Measurements from ENCODE around the gene CDH4.

Gene CDH4

GRCh38 chr20:61281286-61281795, 29.3 kb downstream of the CDH4 start:
- DNase-seq (ENCODE audit: low read depth, low spot score), result no peak

- no peak for DNase-seq (ENCODE audit: low read depth, low spot score)
These were observed 32.7 kb downstream of the CDH4 start for GRCh38 chr20:61284752-61285151.

GRCh38 chr20:61285152-61285645, 33.1 kb downstream of the CDH4 start:
- DNase-seq (ENCODE audit: low read depth, low spot score), result no peak

- DNase-seq (ENCODE audit: low read depth, low spot score), result no peak
These were observed 33.6 kb downstream of the CDH4 start for GRCh38 chr20:61285691-61286090.

- no peak for DNase-seq (ENCODE audit: low read depth, low spot score)
These were observed 35.7 kb downstream of the CDH4 start for GRCh38 chr20:61287583-61288275.

GRCh38 chr20:61288331-61288784, 36.3 kb downstream of the CDH4 start:
- DNase-seq (ENCODE audit: low read depth, low spot score), result no peak

- no peak for DNase-seq (ENCODE audit: low read depth, low spot score)
These were observed 37.1 kb downstream of the CDH4 start for GRCh38 chr20:61289166-61289565.

GRCh38 chr20:61290721-61291120, 38.7 kb downstream of the CDH4 start:
- DNase-seq (ENCODE audit: low read depth, low spot score), result no peak

- DNase-seq (ENCODE audit: low read depth, low spot score), result no peak
These were observed 39.2 kb downstream of the CDH4 start for GRCh38 chr20:61291166-61291829.

- no peak for DNase-seq (ENCODE audit: low read depth, low spot score)
These were observed 40.3 kb downstream of the CDH4 start for GRCh38 chr20:61292391-61292790.

- no peak for DNase-seq (ENCODE audit: low read depth, low spot score)
These were observed 41.0 kb downstream of the CDH4 start for GRCh38 chr20:61292821-61293612.

- no peak for DNase-seq (ENCODE audit: low read depth, low spot score)
These were observed 41.9 kb downstream of the CDH4 start for GRCh38 chr20:61293951-61294350.

GRCh38 chr20:61295249-61295648, 43.2 kb downstream of the CDH4 start:
- DNase-seq (ENCODE audit: low read depth, low spot score), result no peak

- DNase-seq (ENCODE audit: low read depth, low spot score), result no peak
These were observed 43.9 kb downstream of the CDH4 start for GRCh38 chr20:61295682-61296628.

- DNase-seq (ENCODE audit: low read depth, low spot score), result no peak
These were observed 44.6 kb downstream of the CDH4 start for GRCh38 chr20:61296629-61297019.

GRCh38 chr20:61297491-61297890, 45.4 kb downstream of the CDH4 start:
- no peak for DNase-seq (ENCODE audit: low read depth, low spot score)

- DNase-seq (ENCODE audit: low read depth, low spot score), result no peak
These were observed 45.9 kb downstream of the CDH4 start for GRCh38 chr20:61297986-61298385.

- no peak for DNase-seq (ENCODE audit: low read depth, low spot score)
These were observed 46.6 kb downstream of the CDH4 start for GRCh38 chr20:61298661-61299060.

GRCh38 chr20:61299104-61299503, 47.0 kb downstream of the CDH4 start:
- no peak for DNase-seq (ENCODE audit: low read depth, low spot score)

GRCh38 chr20:61299618-61300017, 47.6 kb downstream of the CDH4 start:
- no peak for DNase-seq (ENCODE audit: low read depth, low spot score)

GRCh38 chr20:61300293-61300692, 48.2 kb downstream of the CDH4 start:
- no peak for DNase-seq (ENCODE audit: low read depth, low spot score)
